ENCODE results near the gene CCDC88B. TPM values are rescaled to one million over a fixed set of nuclear protein-coding genes. Genes with fewer than 3 reads are reported as not detected.

The CCDC88B gene
- total RNA-seq, 4 donors from 2014 or later = 0.98 to 5.2 (median 2.1) TPM

DNA sequence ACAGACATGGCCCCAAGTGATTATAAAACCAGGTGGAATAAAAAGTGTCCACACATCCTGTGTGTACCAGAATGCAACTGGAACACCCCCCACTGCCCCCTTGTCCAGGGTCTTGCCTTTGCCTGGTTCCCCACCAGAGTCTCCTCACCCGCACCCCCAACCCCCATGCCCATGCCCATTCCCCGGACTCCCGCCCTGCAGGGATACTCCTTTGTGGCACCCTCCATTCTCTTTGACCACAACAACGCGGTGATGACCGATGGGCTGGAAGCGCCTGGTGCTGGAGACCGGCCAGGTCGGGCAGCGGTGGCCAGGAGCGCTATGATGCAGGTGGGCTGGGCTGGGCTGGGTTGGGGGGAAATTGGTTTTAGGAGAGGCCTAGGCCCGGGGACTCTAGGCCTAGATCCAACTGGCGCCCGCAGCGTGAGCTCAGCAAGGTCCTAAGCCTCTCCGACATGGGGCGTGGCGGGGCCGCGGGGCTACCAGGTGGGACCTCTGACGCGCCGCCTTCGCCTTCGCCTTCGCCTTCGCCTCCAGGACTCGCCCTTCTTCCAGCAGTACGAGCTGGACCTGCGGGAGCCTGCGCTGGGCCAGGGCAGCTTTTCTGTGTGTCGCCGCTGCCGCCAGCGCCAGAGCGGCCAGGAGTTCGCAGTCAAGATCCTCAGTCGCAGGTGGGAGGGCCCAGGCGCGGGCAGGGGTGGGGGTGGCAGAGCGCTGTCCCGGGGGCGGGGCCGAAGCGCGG is 28.1 kb downstream of the CCDC88B start:
- TF ChIP-seq CTCF (IDR thresholded peaks at IDR 0.05 in 4 of 5, conservative IDR thresholded peaks at IDR 0.05 in 1 of 5) (no peak), POLR2A (IDR thresholded peaks at IDR 0.05) (no peak)
- H3K36me3 ChIP-seq = peaks cover 0 to 48% of the 10 kb centered on the region in 2 donors
- in situ Hi-C loops (cut with MboI; ENCODE audit: low sequenced_read_pairs in 4 of 4) = no loop called here

DNA sequence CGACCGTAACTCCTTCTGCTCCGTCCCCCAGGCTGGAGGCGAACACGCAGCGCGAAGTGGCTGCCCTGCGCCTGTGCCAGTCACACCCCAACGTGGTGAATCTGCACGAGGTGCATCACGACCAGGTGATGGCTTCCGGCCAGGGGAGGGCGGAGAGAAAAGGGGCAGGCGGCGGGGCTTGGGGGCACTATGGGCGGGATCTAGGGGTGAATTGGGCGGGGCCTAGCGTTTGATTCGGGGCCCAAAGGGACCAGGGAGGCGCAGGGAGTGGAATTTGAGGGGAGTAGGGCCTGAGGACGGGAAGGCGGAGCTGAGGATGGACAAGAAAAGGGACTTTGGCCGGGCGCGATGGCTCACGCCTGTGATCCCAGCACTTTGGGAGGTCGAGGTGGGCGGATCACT is 28.7 kb downstream of the CCDC88B start:
- H3K27me3 ChIP-seq = no peaks in the 10 kb centered on the region
- ATAC-seq (no peak), DNase-seq (no peak)
- no peak overlapping the region for H3K4me3 ChIP-seq
- no peak overlapping the region for H3K27ac ChIP-seq
- in situ Hi-C loops (cut with MboI; ENCODE audit: low sequenced_read_pairs in 4 of 4) = no loop called here
- peaks cover 0 to 43% of the 10 kb centered on the region in 2 donors for H3K36me3 ChIP-seq
- TF ChIP-seq POLR2A (IDR thresholded peaks at IDR 0.05) (no peak), CTCF (IDR thresholded peaks at IDR 0.05 in 4 of 5, conservative IDR thresholded peaks at IDR 0.05 in 1 of 5) (no peak)
- H3K9me3 ChIP-seq = no peaks in the 10 kb centered on the region
- intact Hi-C loops (cut with DNase I; ENCODE audit: low total_unique reads) = no loop called here
- no peaks in the 10 kb centered on the region for H3K4me1 ChIP-seq

More for the DNA sequence above, 28.1 kb downstream of the CCDC88B start:
- no peak for ATAC-seq
- Histone ChIP-seq H3K4me3 (no peak overlapping the region), H3K27ac (no peak overlapping the region), H3K9me3 (no peaks in the 10 kb centered on the region), H3K4me1 (no peaks in the 10 kb centered on the region), H3K27me3 (no peaks in the 10 kb centered on the region)
- intact Hi-C loops (cut with DNase I; ENCODE audit: low total_unique reads) = no loop called here
- no peak for DNase-seq

GRCh38 chr11:64369440-64370421 is 29.7 kb downstream of the CCDC88B start:
- no peaks in the 10 kb centered on the region for H3K27me3 ChIP-seq
- H3K4me1 ChIP-seq = no peaks in the 10 kb centered on the region
- no peak for DNase-seq
- H3K4me3 ChIP-seq = no peak overlapping the region
- intact Hi-C loops (cut with DNase I; ENCODE audit: low total_unique reads) = no loop called here
- no peak overlapping the region for H3K27ac ChIP-seq
- no peaks in the 10 kb centered on the region for H3K9me3 ChIP-seq
- no peak for TF ChIP-seq CTCF (IDR thresholded peaks at IDR 0.05 in 4 of 5, conservative IDR thresholded peaks at IDR 0.05 in 1 of 5)
- no peak for TF ChIP-seq POLR2A (IDR thresholded peaks at IDR 0.05)
- in situ Hi-C loops (cut with MboI; ENCODE audit: low sequenced_read_pairs in 4 of 4) = no loop called here
- no peak for ATAC-seq
- peaks cover 0 to 36% of the 10 kb centered on the region in 2 donors for H3K36me3 ChIP-seq

DNA sequence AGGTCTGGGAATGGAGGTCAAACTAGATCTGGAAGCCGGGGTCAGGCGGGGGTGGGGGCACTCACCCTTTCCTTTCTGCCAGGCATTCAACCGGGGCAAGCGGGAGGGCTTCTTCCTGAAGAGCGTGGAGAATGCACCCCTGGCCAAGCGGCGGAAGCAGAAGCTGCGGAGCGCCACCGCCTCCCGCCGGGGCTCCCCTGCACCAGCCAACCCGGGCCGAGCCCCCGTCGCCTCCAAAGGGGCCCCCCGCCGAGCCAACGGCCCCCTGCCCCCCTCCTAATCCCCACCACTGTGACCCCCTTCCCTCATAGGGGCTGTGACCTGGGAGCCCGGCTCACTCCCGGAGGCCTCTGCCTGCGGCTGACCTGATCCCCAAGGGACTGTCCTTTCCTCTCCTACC is 31.2 kb downstream of the CCDC88B start:
- Histone ChIP-seq H3K4me1 (no peaks in the 10 kb centered on the region), H3K36me3 (peaks cover 0 to 25% of the 10 kb centered on the region in 2 donors), H3K27ac (no peak overlapping the region), H3K4me3 (no peak overlapping the region), H3K9me3 (no peaks in the 10 kb centered on the region), H3K27me3 (no peaks in the 10 kb centered on the region)
- in situ Hi-C loops (cut with MboI; ENCODE audit: low sequenced_read_pairs in 4 of 4) (no loop called here), intact Hi-C loops (cut with DNase I; ENCODE audit: low total_unique reads) (no loop called here)
- TF ChIP-seq CTCF (IDR thresholded peaks at IDR 0.05 in 4 of 5, conservative IDR thresholded peaks at IDR 0.05 in 1 of 5) = no peak
- DNase-seq (no peak), ATAC-seq (no peak)
